ENCODE results near the gene CDC45.

CDC45 gene

DNA sequence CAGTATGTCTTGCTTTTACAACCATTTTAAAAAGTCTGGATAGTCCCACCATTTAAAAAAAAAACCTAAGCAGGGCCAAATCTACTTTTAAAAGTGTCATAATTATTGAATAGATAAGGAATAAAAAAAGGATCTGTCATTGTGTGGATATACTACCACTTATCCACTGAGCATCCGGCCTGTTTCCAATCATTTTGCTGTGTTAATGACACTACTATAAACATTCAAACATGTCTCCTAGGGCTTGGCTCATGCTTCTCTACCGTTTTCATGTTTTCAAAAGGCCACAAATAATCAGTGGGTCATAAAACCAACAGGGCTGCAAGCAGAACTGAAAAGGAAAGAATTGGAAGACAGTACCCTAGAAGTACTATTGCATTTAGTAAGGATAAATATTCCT, 19.7 kb upstream of the CDC45 start:
- no peak for DNase-seq (ENCODE audit: low read depth)
- TF ChIP-seq, protein P1, sequence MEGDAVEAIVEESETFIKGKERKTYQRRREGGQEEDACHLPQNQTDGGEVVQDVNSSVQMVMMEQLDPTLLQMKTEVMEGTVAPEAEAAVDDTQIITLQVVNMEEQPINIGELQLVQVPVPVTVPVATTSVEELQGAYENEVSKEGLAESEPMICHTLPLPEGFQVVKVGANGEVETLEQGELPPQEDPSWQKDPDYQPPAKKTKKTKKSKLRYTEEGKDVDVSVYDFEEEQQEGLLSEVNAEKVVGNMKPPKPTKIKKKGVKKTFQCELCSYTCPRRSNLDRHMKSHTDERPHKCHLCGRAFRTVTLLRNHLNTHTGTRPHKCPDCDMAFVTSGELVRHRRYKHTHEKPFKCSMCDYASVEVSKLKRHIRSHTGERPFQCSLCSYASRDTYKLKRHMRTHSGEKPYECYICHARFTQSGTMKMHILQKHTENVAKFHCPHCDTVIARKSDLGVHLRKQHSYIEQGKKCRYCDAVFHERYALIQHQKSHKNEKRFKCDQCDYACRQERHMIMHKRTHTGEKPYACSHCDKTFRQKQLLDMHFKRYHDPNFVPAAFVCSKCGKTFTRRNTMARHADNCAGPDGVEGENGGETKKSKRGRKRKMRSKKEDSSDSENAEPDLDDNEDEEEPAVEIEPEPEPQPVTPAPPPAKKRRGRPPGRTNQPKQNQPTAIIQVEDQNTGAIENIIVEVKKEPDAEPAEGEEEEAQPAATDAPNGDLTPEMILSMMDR (conservative IDR thresholded peaks at IDR 0.05; ENCODE audit: low read length): no peak
- no peak overlapping the region for H3K4me3 ChIP-seq (ENCODE audit: low read length)

DNA sequence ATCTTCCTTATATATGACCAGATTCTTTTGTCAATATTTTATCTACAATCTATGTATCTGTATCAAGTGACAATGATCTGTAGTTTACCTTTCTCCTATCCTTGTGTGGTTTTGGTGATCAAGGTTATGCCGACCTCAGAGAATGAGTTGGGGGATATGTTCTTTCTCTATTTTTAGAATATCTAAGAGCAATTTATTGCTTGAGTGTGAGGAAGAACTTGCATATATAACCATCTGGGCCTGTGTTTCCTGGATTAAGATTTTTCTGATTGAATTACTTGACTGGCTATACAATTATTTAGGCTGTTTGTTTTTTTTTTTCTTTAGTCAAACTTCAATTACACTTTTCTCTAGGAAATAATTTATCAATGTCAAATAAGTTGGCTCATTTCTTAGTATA, 18.2 kb upstream of the CDC45 start:
- TF ChIP-seq, protein P1 (conservative IDR thresholded peaks at IDR 0.05; ENCODE audit: low read length): no peak

DNA sequence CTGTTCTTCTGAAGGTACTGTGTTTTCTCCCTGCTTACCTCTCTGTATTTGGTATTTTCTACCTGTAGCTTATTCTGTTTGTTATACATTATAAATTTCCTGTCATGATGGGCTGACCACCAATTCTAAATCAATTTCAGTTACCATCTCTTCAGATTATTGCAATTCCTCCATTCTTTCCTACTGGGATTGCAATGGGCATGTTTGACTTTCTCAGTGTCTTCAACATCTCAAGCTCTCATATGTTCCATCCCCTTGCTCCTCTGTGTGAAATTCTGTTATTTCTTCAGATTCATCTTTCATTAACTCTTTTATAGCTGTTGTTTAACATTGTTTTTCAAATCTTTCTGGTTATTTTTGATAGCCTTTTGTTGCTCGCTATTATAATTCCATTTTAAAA, 16.7 kb upstream of the CDC45 start:
- no peak for DNase-seq (ENCODE audit: low read depth)
- TF ChIP-seq, protein P1 (conservative IDR thresholded peaks at IDR 0.05; ENCODE audit: low read length): no peak
- H3K4me3 ChIP-seq (ENCODE audit: low read length): no peak overlapping the region

More for the DNA sequence above, 18.2 kb upstream of the CDC45 start:
- no peak for DNase-seq (ENCODE audit: low read depth)
- no peak overlapping the region for H3K4me3 ChIP-seq (ENCODE audit: low read length)

DNA sequence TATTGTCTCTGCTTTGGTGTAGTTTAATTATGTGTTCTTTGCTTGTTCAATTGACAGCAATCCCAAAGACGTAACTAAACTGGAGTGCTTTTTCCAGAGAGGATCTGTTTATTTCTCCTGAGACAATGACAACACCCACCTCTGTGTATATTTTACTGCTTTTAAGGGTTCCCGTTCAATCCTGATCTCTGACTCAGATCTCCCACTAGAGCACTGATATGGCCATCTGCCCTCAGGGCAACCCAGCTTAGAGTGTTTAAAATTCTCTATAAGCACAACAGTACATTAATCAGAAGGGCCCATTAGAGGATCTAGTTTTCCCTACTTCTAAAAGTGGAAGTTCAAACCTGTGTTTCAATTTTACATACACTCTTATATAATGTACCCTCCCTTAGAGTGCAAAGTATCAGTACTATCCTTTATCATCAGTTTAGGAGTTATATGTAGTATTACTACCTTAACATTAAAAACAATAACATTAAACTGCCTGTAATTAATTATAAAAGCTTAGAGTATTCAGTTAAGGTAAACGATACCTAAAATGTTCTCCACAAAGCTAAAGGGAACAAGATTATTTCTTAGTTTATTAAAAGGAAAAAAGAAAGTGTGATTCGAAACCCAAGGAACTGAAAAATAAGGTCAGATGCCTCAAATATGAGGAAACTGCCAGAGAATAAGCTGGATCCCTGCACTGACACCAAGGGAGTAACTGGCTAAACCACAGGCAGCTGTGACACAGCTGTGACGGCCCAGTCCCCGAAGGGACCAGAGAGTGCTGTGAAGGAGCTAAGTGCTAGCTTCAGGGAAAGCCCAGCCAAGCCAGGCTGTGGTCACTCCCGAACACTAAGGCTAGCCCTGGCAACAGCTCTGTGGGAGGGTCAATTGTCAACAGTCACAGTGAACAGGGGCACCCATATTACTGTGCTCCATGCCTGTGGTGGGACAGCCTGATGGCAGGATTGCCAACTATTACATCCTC, 15.9 kb upstream of the CDC45 start:
- peak; percentile 63 for DNase-seq (ENCODE audit: low read depth)
- H3K4me3 ChIP-seq (ENCODE audit: low read length): no peak overlapping the region
- TF ChIP-seq, protein P1 (conservative IDR thresholded peaks at IDR 0.05; ENCODE audit: low read length): no peak

DNA sequence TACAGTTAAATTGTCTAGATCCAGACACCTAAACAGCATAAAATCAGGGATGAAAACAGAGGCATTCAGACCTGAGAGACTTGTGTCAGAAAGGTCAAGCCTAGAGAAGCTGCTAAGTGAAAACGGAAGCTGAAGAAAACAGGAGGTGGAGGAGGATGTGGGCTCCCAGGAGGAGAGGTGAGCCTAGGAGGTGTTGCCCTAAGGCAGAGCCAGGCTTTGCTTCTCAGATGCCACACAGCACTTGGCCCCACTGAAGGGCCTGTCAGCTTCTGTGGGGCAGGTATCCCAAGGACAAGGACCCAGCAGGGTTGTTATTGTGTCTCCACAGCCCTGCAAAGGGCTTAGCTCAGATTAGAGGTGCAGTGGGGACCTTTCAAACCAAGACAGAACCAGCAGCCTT, 15.2 kb upstream of the CDC45 start:
- no peak overlapping the region for H3K4me3 ChIP-seq (ENCODE audit: low read length)
- DNase-seq (ENCODE audit: low read depth): no peak
- TF ChIP-seq, protein P1 (conservative IDR thresholded peaks at IDR 0.05; ENCODE audit: low read length): no peak

DNA sequence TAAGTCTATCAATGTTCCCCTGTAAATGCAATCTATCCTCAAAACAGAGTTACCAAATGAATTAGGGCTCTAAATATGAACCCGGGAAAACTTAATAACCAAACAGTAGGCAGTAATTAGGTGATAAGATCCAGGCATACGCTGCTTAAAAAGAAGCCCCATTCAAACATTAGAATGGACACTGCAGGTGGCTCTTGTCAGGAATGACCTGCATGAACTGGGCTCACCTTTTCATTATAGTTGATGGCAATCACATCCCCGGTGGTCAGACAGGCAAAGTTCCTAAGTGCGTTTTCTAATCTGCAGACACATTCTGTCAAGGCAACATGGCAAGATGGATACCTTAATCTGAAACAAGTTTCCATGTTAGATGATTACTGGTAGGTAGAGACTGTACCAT, 14.7 kb upstream of the CDC45 start:
- TF ChIP-seq, protein P1 (conservative IDR thresholded peaks at IDR 0.05; ENCODE audit: low read length): no peak
- DNase-seq (ENCODE audit: low read depth): no peak
- no peak overlapping the region for H3K4me3 ChIP-seq (ENCODE audit: low read length)

All from AG10803 (cell line).